SK-N-SH (cell line): ENCODE data around the gene BRCA1.

Experiments
- POLR2AphosphoS5 ChIP-seq: IDR thresholded peaks from 2 replicates; pipeline ENCODE4 v1.6.1; 2012; ENCODE audit warnings: low read depth, low read length
- RAD21 ChIP-seq: IDR thresholded peaks from 2 replicates; pipeline ENCODE4 v1.6.1; 2012; ENCODE audit warnings: mild to moderate bottlenecking, low read length
- SMC3 ChIP-seq: IDR thresholded peaks from 2 replicates; pipeline ENCODE4 v1.6.1; 2012; ENCODE audit warnings: low read depth, low read length, improper control_type of control experiment
- TAF1 ChIP-seq: IDR thresholded peaks from 2 replicates; pipeline ENCODE4 v1.6.1; 2012; ENCODE audit warnings: low read depth, mild to moderate bottlenecking, low read length, moderate library complexity, borderline replicate concordance
- TEAD4 ChIP-seq: IDR thresholded peaks from 2 replicates; pipeline ENCODE4 v1.4.0; 2012; ENCODE audit warnings: mild to moderate bottlenecking, borderline replicate concordance; ENCODE audit not compliant: insufficient read depth
- TF ChIP-seq, protein P1 (sequence below): fragments of 200-600 bp; sonication (generic); IDR thresholded peaks from 2 replicates; pipeline ENCODE4 v1.6.1; 2017; ENCODE audit warnings: antibody characterized with exemption, mild to moderate bottlenecking, moderate library complexity
- TF ChIP-seq, protein P2 (sequence below): IDR thresholded peaks from 2 replicates; pipeline ENCODE4 v1.6.1; 2012; ENCODE audit warnings: mild to moderate bottlenecking, low read depth, low read length, moderate library complexity

DNA sequence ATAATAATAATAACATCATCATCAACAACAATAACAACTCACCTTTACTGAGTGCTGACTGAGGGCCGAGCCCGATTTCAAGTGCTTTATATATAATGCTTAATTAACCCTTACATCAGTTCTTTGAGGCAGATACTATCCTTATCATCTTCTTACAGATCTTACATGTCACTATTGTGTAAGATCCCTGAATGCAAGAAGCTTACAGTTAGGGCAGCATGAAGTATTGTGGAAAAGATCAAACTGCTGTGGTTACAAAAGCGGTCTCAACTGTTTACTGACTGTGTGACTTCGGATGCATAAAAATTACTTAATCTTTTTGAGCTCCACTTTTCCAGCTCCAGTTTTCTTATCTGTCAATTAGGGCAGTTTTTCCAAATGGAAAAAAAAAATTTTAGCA, 106.2 kb downstream of the BRCA1 start:
- no peak for TF ChIP-seq TAF1
- TF ChIP-seq RAD21 = no peak
- TF ChIP-seq, protein P1, sequence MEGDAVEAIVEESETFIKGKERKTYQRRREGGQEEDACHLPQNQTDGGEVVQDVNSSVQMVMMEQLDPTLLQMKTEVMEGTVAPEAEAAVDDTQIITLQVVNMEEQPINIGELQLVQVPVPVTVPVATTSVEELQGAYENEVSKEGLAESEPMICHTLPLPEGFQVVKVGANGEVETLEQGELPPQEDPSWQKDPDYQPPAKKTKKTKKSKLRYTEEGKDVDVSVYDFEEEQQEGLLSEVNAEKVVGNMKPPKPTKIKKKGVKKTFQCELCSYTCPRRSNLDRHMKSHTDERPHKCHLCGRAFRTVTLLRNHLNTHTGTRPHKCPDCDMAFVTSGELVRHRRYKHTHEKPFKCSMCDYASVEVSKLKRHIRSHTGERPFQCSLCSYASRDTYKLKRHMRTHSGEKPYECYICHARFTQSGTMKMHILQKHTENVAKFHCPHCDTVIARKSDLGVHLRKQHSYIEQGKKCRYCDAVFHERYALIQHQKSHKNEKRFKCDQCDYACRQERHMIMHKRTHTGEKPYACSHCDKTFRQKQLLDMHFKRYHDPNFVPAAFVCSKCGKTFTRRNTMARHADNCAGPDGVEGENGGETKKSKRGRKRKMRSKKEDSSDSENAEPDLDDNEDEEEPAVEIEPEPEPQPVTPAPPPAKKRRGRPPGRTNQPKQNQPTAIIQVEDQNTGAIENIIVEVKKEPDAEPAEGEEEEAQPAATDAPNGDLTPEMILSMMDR = no peak
- TF ChIP-seq SMC3 = no peak
- TF ChIP-seq POLR2AphosphoS5 = no peak
- TF ChIP-seq TEAD4 = no peak
- TF ChIP-seq, protein P2, sequence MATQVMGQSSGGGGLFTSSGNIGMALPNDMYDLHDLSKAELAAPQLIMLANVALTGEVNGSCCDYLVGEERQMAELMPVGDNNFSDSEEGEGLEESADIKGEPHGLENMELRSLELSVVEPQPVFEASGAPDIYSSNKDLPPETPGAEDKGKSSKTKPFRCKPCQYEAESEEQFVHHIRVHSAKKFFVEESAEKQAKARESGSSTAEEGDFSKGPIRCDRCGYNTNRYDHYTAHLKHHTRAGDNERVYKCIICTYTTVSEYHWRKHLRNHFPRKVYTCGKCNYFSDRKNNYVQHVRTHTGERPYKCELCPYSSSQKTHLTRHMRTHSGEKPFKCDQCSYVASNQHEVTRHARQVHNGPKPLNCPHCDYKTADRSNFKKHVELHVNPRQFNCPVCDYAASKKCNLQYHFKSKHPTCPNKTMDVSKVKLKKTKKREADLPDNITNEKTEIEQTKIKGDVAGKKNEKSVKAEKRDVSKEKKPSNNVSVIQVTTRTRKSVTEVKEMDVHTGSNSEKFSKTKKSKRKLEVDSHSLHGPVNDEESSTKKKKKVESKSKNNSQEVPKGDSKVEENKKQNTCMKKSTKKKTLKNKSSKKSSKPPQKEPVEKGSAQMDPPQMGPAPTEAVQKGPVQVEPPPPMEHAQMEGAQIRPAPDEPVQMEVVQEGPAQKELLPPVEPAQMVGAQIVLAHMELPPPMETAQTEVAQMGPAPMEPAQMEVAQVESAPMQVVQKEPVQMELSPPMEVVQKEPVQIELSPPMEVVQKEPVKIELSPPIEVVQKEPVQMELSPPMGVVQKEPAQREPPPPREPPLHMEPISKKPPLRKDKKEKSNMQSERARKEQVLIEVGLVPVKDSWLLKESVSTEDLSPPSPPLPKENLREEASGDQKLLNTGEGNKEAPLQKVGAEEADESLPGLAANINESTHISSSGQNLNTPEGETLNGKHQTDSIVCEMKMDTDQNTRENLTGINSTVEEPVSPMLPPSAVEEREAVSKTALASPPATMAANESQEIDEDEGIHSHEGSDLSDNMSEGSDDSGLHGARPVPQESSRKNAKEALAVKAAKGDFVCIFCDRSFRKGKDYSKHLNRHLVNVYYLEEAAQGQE = no peak
